Measurements from ENCODE around the gene HOXD10. TPM values are rescaled to one million over a fixed set of nuclear protein-coding genes. Genes with fewer than 3 reads are reported as not detected.

HOXD10 gene
- total and polyA plus RNA-seq, 2 experiments from 2014 or later = 16.0 to 17.2 TPM

DNA sequence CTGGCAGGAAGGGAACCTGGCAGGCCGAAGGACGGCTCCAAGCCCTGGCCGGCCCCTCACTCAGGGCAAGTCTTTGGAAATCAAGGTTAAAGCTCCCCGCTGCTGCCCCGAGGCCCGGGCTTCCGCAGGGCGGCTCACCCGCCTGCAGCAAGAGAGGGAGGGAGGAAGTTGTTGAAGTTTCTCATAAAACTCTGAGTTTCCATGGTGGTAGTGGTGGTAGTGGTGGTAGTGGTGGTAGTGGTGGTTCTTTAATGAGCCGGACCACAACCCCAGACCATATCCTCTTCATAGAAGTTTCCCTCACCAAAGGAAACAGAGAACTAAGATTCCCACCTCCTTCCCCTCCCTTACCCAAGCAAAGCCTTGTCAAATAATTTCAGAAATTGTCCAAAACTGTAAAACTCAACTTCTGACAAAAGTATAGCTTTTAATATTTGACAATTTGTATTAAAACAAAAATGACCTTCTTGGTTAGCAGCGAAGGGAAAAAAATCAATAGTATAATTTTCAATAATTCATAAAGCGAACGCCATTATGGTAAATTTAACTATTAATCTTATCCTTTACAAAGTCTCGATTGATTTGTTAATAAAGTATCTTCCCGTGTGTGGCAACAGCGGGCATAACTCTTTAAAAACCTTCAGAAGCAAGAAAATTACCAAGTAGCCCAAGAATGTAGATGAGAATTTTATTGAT lies 1.5 kb upstream of the HOXD10 start:
- Histone ChIP-seq H3K4me3 (peak overlapping the region; percentile 70), H3K4me1 (ENCODE audit: insufficient read depth) (no peaks in the 10 kb centered on the region; the same call in 1 of the 2 replicates), H3K36me3 (ENCODE audit: low read depth) (peaks cover 13% of the 10 kb centered on the region), H3K9ac (peak overlapping the region; percentile 89), H3K27ac (peak overlapping the region; percentile 88), H3K79me2 (ENCODE audit: insufficient read depth) (peaks cover 100% of the 10 kb centered on the region), H3F3A (ENCODE audit: insufficient read depth) (peaks cover 16% of the 10 kb centered on the region), H3K4me2 (ENCODE audit: unreplicated experiment) (peak overlapping the region; percentile 95), H3K9me2 (ENCODE audit: insufficient read depth) (no peaks in the 10 kb centered on the region), H4K20me1 (ENCODE audit: insufficient read depth) (no peaks in the 10 kb centered on the region), H3K9me3 (ENCODE audit: low read depth) (no peaks in the 10 kb centered on the region), H2AFZ (no peak overlapping the region), H3K27me3 (replicated peaks; ENCODE audit: insufficient read depth) (no peaks in the 10 kb centered on the region)
- WGBS, 2 experiments (ENCODE audit: low coverage in 1 of 2, low lambda C conversion rate in 2 of 2, missing lambda C conversion rate in 2 of 2) = 50 to 57% methylated on average over 16 of the region's 16 CpGs
- peak; percentile 40 for DNase-seq
- TF ChIP-seq EZH2 (IDR thresholded peaks at IDR 0.05; ENCODE audit: insufficient read depth, poor library complexity, severe bottlenecking) (no peak), EZH2phosphoT487 (IDR thresholded peaks at IDR 0.05; ENCODE audit: insufficient read depth, low read depth) (no peak)
- in situ Hi-C loops (cut with MboI) = loop anchor here (25.0 kb wide), 1 partner anchor 1622 kb away; no protein-coding TSS in a partner anchor

GRCh38 chr2:176117162-176117822 lies 714 bp downstream of the HOXD10 start:
- H3F3A ChIP-seq (ENCODE audit: insufficient read depth) = peaks cover 16% of the 10 kb centered on the region
- no peaks in the 10 kb centered on the region for H3K9me3 ChIP-seq (ENCODE audit: low read depth)
- peaks cover 10% of the 10 kb centered on the region; the same call in 1 of the 2 replicates for H3K36me3 ChIP-seq (ENCODE audit: low read depth)
- H3K4me3 ChIP-seq = no peak overlapping the region
- TF ChIP-seq EZH2 (IDR thresholded peaks at IDR 0.05; ENCODE audit: insufficient read depth, poor library complexity, severe bottlenecking) = no peak
- TF ChIP-seq EZH2phosphoT487 (IDR thresholded peaks at IDR 0.05; ENCODE audit: insufficient read depth, low read depth) = no peak
- H3K4me1 ChIP-seq (ENCODE audit: insufficient read depth) = no peaks in the 10 kb centered on the region; the same call in 1 of the 2 replicates
- no peaks in the 10 kb centered on the region for H4K20me1 ChIP-seq (ENCODE audit: insufficient read depth)
- H3K9me2 ChIP-seq (ENCODE audit: insufficient read depth) = no peaks in the 10 kb centered on the region
- H3K9ac ChIP-seq = no peak overlapping the region
- no peak overlapping the region for H3K4me2 ChIP-seq (ENCODE audit: unreplicated experiment)
- no peak overlapping the region for H2AFZ ChIP-seq
- no peaks in the 10 kb centered on the region for H3K27me3 ChIP-seq (replicated peaks; ENCODE audit: insufficient read depth)
- in situ Hi-C loops (cut with MboI) = loop anchor here (25.0 kb wide), 1 partner anchor 1620 kb away; no protein-coding TSS in a partner anchor
- peaks cover 98% of the 10 kb centered on the region for H3K79me2 ChIP-seq (ENCODE audit: insufficient read depth)
- peak overlapping the region; percentile 88 for H3K27ac ChIP-seq
- 74 to 75% methylated on average over 31 to 40 of the region's 40 CpGs for WGBS, 2 experiments (ENCODE audit: low coverage in 1 of 2, low lambda C conversion rate in 2 of 2, missing lambda C conversion rate in 2 of 2)
- no peak for DNase-seq

GRCh38 chr2:176117823-176118371 lies 1.3 kb downstream of the HOXD10 start:
- no peak overlapping the region; the same call in 1 of the 2 replicates for H3K27ac ChIP-seq
- peaks cover 16% of the 10 kb centered on the region for H3F3A ChIP-seq (ENCODE audit: insufficient read depth)
- DNase-seq = no peak
- no peak overlapping the region for H3K4me3 ChIP-seq
- no peaks in the 10 kb centered on the region; the same call in 1 of the 2 replicates for H3K4me1 ChIP-seq (ENCODE audit: insufficient read depth)
- no peak overlapping the region for H3K9ac ChIP-seq
- H2AFZ ChIP-seq = no peak overlapping the region
- no peaks in the 10 kb centered on the region for H3K9me3 ChIP-seq (ENCODE audit: low read depth)
- WGBS, 2 experiments (ENCODE audit: low coverage in 1 of 2, low lambda C conversion rate in 2 of 2, missing lambda C conversion rate in 2 of 2) = 83 to 88% methylated on average over 11 of the region's 11 CpGs
- peaks cover 10% of the 10 kb centered on the region; the same call in 1 of the 2 replicates for H3K36me3 ChIP-seq (ENCODE audit: low read depth)
- H3K27me3 ChIP-seq (replicated peaks; ENCODE audit: insufficient read depth) = no peaks in the 10 kb centered on the region
- H3K4me2 ChIP-seq (ENCODE audit: unreplicated experiment) = no peak overlapping the region
- no peaks in the 10 kb centered on the region for H4K20me1 ChIP-seq (ENCODE audit: insufficient read depth)
- no peak for TF ChIP-seq EZH2phosphoT487 (IDR thresholded peaks at IDR 0.05; ENCODE audit: insufficient read depth, low read depth)
- no peak for TF ChIP-seq EZH2 (IDR thresholded peaks at IDR 0.05; ENCODE audit: insufficient read depth, poor library complexity, severe bottlenecking)
- H3K9me2 ChIP-seq (ENCODE audit: insufficient read depth) = no peaks in the 10 kb centered on the region
- in situ Hi-C loops (cut with MboI) = loop anchor here (25.0 kb wide), 1 partner anchor 1619 kb away; no protein-coding TSS in a partner anchor
- H3K79me2 ChIP-seq (ENCODE audit: insufficient read depth) = peaks cover 92% of the 10 kb centered on the region

- Histone ChIP-seq H3K9me3 (ENCODE audit: low read depth) (no peaks in the 10 kb centered on the region), H3K36me3 (ENCODE audit: low read depth) (peaks cover 10% of the 10 kb centered on the region; the same call in 1 of the 2 replicates), H3K27me3 (replicated peaks; ENCODE audit: insufficient read depth) (no peaks in the 10 kb centered on the region), H4K20me1 (ENCODE audit: insufficient read depth) (no peaks in the 10 kb centered on the region), H3K4me1 (ENCODE audit: insufficient read depth) (no peaks in the 10 kb centered on the region; the same call in 1 of the 2 replicates), H3K27ac (peak overlapping the region; percentile 4; the same call in 1 of the 2 replicates), H3K4me3 (no peak overlapping the region), H3K79me2 (ENCODE audit: insufficient read depth) (peaks cover 91% of the 10 kb centered on the region), H2AFZ (no peak overlapping the region), H3K9ac (no peak overlapping the region), H3F3A (ENCODE audit: insufficient read depth) (peaks cover 13% of the 10 kb centered on the region), H3K4me2 (ENCODE audit: unreplicated experiment) (peak overlapping the region; percentile 13), H3K9me2 (ENCODE audit: insufficient read depth) (no peaks in the 10 kb centered on the region)
- WGBS, 2 experiments (ENCODE audit: low coverage in 1 of 2, low lambda C conversion rate in 2 of 2, missing lambda C conversion rate in 2 of 2) = 57 to 61% methylated on average over 24 of the region's 24 CpGs
- DNase-seq = peak; percentile 78
- no peak for TF ChIP-seq EZH2 (IDR thresholded peaks at IDR 0.05; ENCODE audit: insufficient read depth, poor library complexity, severe bottlenecking)
- TF ChIP-seq EZH2phosphoT487 (IDR thresholded peaks at IDR 0.05; ENCODE audit: insufficient read depth, low read depth) = no peak
- in situ Hi-C loops (cut with MboI) = loop anchor here (25.0 kb wide), 1 partner anchor 1619 kb away; no protein-coding TSS in a partner anchor
Observed at GRCh38 chr2:176118601-176119339, 2.2 kb downstream of the HOXD10 start.

All from GM23248 (cell line).